22Rv1 (cell line): ENCODE data around the gene RC3H1.

Source experiments
- ZFX ChIP-seq: fragments of 450-650 bp; IDR thresholded peaks from 2 replicates; pipeline ENCODE4 v1.6.1; 2017; ENCODE audit warnings: antibody characterized with exemption, borderline replicate concordance
- TF ChIP-seq, protein P1 (sequence below): fragments of 450-650 bp; IDR thresholded peaks from 2 replicates; pipeline ENCODE4 v1.5.1; 2017; ENCODE audit warnings: mild to moderate bottlenecking

DNA sequence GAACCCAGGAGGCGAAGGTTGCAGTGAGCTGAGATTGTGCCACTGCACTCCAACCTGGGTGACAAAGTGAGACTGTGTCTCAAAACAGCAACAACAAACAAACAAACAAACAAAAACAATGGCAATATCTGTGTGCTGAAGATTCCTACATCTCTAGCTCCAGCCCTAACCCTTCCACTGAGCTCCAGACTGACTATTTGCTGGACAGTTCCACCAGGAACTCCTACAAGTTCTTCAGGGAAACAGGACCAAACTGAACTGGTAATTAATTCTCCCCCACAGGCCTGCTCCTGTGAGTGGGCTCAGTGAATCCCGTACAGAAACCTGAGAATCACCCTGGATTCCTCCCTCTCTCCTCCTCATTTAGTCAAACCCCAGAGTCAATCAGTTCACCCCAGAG, 106.6 kb downstream of the RC3H1 start:
- TF ChIP-seq, protein P1, sequence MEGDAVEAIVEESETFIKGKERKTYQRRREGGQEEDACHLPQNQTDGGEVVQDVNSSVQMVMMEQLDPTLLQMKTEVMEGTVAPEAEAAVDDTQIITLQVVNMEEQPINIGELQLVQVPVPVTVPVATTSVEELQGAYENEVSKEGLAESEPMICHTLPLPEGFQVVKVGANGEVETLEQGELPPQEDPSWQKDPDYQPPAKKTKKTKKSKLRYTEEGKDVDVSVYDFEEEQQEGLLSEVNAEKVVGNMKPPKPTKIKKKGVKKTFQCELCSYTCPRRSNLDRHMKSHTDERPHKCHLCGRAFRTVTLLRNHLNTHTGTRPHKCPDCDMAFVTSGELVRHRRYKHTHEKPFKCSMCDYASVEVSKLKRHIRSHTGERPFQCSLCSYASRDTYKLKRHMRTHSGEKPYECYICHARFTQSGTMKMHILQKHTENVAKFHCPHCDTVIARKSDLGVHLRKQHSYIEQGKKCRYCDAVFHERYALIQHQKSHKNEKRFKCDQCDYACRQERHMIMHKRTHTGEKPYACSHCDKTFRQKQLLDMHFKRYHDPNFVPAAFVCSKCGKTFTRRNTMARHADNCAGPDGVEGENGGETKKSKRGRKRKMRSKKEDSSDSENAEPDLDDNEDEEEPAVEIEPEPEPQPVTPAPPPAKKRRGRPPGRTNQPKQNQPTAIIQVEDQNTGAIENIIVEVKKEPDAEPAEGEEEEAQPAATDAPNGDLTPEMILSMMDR: no peak
- no peak for TF ChIP-seq ZFX
